Fibroblast of upper back skin (primary cell): ENCODE results near the gene RHOF.
"Not testable (repeated sequence)": the region's sequence is repeated elsewhere in the genome, so short reads cannot be mapped to it uniquely, and the experiment has no call there.

Experiments
- DNase-seq: peaks from one replicate; pipeline ENCODE4 v3.0.0-alpha.2; 2013

Gene RHOF

GRCh38 chr12:121791671-121792551, 1.6 kb downstream of the RHOF start:
- no peak for DNase-seq

GRCh38 chr12:121790785-121791184, 2.7 kb downstream of the RHOF start:
- not testable (repeated sequence) for DNase-seq

DNA sequence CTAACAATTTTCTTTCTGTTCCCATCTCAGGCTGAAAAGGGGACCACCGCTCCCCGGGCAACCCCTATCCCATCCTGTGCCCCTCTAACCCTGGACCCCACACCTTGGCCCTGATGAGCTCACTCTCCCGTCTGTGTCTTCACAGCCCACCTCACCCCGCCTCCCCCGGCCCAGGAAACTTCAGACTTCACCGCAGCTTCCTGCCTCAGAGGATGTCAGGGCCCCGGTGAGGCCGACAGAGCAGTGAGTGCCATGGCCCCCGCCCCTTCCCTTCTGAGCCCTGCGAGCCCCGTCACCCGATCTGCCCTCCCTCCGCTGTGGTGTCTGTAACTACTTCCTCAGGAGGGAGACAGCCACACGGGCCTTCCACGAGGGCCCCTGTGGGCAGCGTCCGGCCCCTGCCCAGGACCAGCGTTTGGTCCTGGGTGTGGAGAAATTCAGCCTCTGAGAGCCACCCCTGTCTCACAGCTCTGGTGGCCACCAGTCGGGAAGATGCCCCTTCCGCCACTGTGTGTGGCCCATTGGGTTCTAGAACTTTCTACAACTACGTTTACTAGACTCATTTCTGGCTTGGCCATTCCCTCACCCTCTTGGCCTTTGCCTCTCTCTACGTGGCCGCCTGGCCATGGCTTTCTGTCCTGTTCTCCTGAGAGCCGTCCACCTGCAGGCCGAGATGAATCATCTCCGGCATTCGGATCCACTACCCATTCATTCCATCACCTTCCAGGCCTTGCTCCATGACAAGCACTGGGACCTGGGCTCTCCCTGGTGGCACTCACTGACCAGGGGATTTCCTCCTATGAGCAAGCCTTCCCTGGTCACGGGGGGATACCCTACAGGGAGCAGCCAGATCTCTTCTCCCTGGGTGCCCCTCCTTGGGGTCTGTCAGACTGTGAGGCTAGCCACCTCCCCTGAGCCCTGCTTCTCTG, 3.4 kb downstream of the RHOF start:
- peak; percentile 46 for DNase-seq

DNA sequence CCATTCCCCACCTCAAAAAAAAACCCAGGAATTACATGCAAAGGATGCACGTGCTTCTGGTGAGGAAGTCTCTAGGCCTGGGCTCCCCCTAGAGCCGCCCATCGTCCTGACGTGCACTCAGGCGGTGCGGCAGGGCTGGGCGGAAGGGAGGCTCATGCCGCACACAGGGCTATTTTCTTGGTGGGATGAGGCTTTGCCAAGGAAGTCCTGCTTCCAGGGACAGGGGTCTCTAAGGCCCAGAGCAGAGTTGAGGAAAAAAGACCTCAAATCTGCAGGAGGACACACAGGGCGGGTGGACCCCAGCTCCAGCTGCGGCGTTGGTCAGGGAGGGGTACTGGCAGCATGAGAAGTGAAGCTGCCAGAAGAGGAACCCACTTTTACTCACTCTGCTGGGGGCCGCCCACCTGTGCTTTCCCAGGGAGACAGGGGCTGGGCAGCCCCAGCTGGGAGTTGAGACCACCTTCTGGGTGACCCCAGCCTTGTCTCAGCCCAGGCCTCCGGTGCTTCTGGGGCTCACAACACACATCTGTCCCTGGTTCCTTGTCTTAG, 4.2 kb downstream of the RHOF start:
- no peak for DNase-seq

- DNase-seq: no peak
Observed at GRCh38 chr12:121788176-121788818, 5.2 kb downstream of the RHOF start.

DNA sequence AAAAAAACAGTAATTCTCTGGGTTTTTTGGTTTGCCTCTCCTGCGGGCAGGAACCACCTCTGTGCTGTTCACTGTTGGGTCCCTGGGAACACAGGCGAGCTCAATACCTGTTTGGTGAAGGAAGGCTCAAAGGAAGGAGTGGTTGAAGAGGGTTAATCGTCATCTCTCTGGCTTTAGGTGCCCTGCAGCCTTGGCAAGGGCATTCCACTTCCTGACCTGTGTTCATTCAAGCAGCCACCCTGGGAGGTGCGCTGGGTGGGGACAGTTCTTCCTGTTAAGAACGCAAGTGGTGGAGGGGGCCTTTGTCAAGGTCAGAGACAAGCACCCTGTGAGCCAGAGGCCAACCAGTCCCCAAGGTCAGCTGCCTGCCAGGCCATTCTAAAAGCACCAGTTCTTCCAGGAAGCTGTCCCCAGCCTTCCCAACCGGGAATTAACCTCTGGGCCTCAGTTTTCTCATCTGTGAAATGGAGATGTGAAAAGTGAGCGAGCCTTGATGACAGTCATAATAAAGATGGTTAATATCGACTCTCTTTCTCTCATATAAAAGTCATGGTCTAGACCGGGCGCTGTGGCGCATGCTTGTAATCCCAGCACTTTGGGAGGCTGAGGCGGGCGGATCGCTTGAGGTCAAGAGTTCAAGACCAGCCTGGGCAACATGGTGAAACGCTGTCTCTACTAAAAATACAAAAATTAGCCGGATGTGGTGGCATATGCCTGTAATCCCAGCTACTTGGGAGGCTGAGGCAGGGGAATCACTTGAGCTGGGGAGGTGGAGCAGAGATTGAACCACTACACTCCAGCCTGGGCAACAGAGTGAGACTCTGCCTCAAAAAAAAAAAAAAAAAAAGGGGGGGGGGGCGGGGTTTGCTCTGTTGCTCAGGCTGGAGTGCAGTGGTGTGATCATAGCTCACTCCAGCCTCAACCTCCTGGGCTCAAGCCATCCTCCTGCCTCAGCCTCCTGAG, 6.1 kb downstream of the RHOF start:
- DNase-seq: no peak

DNA sequence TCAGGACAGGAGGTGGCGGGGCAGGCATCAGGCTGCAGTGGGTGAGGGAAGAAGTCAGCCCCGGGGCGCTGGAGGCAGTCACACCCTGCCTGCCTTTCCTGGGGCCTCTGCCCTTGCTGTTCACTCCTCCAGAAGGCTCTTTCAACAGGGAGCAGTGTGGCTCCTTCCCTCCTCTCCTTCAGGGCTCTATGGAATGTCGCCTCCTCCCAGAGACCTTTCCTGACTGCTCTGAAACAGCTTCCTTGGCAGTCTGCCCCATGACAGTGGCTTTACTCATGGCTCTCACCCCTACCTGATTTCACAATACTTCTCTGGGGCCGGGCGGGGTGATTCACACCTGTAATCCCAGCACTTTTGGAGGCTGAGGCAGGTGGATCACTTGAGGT, 7.1 kb downstream of the RHOF start:
- peak; percentile 95 for DNase-seq

DNA sequence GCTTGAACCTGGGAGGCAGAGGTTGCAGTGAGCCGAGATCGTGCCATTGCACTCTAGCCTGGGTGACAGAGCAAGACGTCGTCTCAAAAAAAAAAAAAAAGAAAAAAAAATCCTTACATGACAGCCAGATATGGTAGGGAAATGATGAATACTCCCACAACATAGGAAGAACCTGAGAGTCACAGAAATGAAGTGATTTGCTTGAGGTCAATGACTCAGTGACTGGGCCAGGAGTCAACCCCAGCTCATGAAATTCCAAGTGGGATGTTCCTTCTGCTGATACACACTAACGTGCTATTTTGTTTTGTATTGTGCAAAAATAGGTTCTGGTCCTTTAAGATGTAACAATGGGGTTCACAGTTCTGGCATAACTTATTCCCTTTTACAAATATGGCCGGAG, 9.0 kb downstream of the RHOF start:
- peak; percentile 86 for DNase-seq

- no peak for DNase-seq
Observed at GRCh38 chr12:121783766-121784165, 9.7 kb downstream of the RHOF start.

- no peak for DNase-seq
Observed at GRCh38 chr12:121781998-121782979, 11.2 kb downstream of the RHOF start.

DNA sequence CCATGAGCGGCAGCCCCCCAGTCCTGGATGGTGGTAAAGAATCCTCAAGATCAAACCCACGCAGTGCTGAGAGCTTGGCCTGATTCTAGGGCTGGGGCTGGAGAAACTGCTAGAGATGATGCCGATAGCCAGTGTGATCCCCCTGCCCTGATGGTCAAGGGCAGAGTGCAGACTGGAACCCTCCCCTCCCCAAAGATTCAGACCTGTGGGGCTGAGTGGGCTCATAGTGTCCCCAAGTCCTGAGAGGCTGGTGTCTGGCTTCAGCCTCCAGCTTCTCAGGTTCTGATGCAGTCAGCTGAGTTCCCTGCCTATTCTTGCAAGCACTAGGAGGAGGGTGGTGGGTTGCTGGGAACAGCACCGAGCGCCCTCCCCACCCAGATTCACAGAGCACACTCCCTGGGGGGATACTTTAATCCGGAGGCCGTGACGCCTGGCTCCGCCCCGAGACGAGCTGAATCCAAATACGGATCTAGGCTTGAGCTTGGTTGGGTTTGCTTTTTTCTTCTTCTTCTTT, 11.9 kb downstream of the RHOF start:
- no peak for DNase-seq

DNA sequence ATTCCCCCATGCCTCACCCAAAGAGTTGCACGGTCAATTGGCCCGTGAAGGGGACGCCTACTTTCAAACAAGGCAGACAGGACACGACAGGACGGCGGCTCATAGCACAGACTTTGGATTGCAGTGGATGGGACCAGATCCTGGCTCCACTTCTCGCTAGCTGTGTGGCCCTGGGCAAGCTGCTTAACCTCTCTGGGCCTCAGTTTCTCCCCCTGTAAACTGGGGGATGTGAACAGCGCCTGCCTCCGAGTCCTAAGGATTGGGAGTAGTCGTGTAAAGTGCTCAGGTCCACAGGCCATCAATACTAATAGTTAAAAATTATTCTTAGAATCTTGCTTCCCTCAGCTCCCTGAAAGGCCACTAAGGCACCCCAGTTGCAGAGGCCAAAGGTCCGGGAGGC, 13.1 kb downstream of the RHOF start:
- no peak for DNase-seq

- no peak for DNase-seq
Observed at GRCh38 chr12:121779422-121779895, 14.0 kb downstream of the RHOF start.

DNA sequence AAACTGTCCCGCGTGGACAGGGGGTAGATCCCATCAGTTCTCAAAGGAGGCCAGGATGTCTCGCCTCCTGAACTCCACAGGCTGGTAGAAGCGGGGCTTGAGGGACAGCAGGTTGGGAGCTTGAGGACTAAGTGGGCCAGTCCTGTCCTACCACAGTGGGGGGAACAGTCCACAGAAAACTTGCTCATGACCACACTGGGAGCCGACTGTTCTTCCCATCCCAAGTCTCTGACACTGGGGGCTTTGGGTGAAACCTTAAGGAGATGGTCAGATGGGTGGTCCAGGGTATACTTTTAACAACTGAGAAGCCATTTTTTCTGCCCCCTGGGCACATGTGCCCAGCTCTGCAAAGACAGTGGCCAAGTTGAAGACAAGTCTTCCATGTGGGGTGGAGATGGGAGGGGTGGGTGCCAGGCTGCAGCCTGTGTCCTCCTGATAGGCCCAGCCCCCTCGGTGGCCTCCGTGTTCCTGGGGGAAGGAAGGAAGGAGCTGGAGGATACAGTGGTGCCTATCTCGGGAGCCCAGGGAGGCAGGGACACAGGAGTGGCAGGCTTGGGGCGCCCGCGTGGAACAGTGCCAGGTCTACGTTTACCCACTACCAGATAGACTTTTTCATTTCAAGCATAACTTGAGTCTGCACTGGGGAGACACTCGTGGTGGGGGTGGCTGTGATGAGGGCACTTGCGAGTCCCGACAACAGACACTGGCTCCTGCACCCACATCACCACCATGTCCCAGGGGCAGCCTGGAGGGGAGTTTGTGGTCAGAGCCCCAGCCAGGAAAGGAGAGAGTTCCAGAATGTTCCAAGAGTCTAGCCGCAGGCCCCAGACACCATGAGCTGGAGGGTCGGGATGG, 14.7 kb downstream of the RHOF start:
- DNase-seq: no peak

- peak; percentile 48 for DNase-seq
Observed at GRCh38 chr12:121776190-121777098, 17.0 kb downstream of the RHOF start.

DNA sequence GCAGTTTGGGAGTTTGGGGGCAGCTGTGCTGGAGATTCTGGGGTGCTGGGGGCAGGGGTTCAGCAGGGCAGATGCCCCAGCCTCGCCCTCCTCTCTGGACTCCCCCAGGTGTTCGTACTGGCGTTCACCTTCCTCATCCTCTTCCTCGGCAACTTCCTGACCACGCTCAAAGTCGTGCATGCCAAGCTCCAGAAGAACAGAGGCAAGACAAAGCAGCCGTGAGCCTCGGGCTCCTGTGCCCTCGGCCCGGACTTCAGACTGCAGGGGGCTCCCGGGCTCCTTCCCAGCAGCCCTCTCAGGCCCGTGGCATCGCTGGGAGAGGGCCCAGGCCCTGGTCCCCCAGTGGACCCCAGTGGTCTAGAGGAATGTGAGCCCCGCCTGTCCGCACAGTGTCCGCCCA, 18.0 kb downstream of the RHOF start:
- DNase-seq: no peak

GRCh38 chr12:121774968-121775474, 18.5 kb downstream of the RHOF start:
- no peak for DNase-seq
